PC-9 (cell line): ENCODE data around the gene CRYZL1. TPM values are rescaled to one million over a fixed set of nuclear protein-coding genes. Genes with fewer than 3 reads are reported as not detected.

Source experiments
- BruUV-seq: library from RNA; stranded (reverse); fragments of 400-500 nt; replicated peaks from 2 replicates; lab custom pipeline; 2021; lab: Mats Ljungman, UMichigan
- CTCF ChIA-PET: fragments of 300-600 bp; sonication (Branson Sonifier 250); formaldehyde crosslinking; loops from one replicate; lab custom pipeline; 2022; ENCODE audit warnings: antibody characterized with exemption; lab: Charles Lee
- POLR2A ChIA-PET: fragments of 300-600 bp; sonication (Branson Sonifier 250); formaldehyde crosslinking; loops from one replicate; lab custom pipeline; 2022; ENCODE audit warnings: antibody characterized with exemption; ENCODE audit not compliant: unreplicated experiment; lab: Charles Lee
- DNase-seq, 2 experiments: peaks; one replicate each; pipeline versions ENCODE4 v3.0.0 to v3.0.0-alpha.2; 2015 to 2022; ENCODE audit warnings: mixed read lengths in 1 of 2
- H2AFZ ChIP-seq: fragments of 200-600 bp; sonication (generic); 2 replicates; pipeline ENCODE4 v1.8.1; 2017; ENCODE audit warnings: antibody characterized with exemption
- H3F3A ChIP-seq: fragments of 200-600 bp; sonication (generic); 2 replicates; pipeline ENCODE4 v1.8.1; 2017; ENCODE audit warnings: antibody characterized with exemption, mild to moderate bottlenecking, low read depth; ENCODE audit not compliant: insufficient read depth
- H3K27ac ChIP-seq: fragments of 200-600 bp; sonication (generic); 2 replicates; pipeline ENCODE4 v1.6.1; 2016; ENCODE audit warnings: mixed run types
- H3K27me3 ChIP-seq: fragments of 200-600 bp; sonication (generic); 2 replicates; pipeline ENCODE4 v1.6.1; 2016; ENCODE audit warnings: low read depth, mixed run types; ENCODE audit not compliant: insufficient read depth
- H3K36me3 ChIP-seq: fragments of 200-600 bp; sonication (generic); 2 replicates; pipeline ENCODE4 v1.6.1; 2016; ENCODE audit warnings: low read depth, mixed run types
- H3K4me1 ChIP-seq: fragments of 200-600 bp; sonication (generic); replicated peaks from 2 replicates; pipeline ENCODE4 v1.6.1; 2016; ENCODE audit warnings: mixed run types; ENCODE audit not compliant: insufficient read depth
- H3K4me2 ChIP-seq: fragments of 200-600 bp; sonication (generic); 2 replicates; pipeline ENCODE4 v1.6.1; 2017; ENCODE audit warnings: mixed run types
- H3K4me3 ChIP-seq: fragments of 200-600 bp; sonication (generic); 2 replicates; pipeline ENCODE4 v1.6.1; 2016; ENCODE audit warnings: mixed run types
- H3K79me2 ChIP-seq: fragments of 200-600 bp; sonication (generic); 2 replicates; pipeline ENCODE4 v1.6.1; 2017; ENCODE audit warnings: low read depth, mixed run types
- H3K9me2 ChIP-seq: fragments of 200-600 bp; sonication (generic); 2 replicates; pipeline ENCODE4 v1.8.1; 2017; ENCODE audit warnings: mild to moderate bottlenecking; ENCODE audit not compliant: insufficient read depth
- H3K9me3 ChIP-seq: fragments of 200-600 bp; sonication (generic); 2 replicates; pipeline ENCODE4 v1.8.1; 2016; ENCODE audit warnings: low read depth; ENCODE audit not compliant: insufficient read depth
- H4K20me1 ChIP-seq: fragments of 200-600 bp; sonication (generic); 2 replicates; pipeline ENCODE4 v1.8.1; 2017; ENCODE audit not compliant: insufficient read depth
- CTCF ChIP-seq: fragments of 200-600 bp; sonication (generic); conservative IDR thresholded peaks from 2 replicates; pipeline ENCODE4 v1.6.1; 2017; ENCODE audit warnings: mixed run types, antibody characterized with exemption, mild to moderate bottlenecking, moderate library complexity
- EZH2 ChIP-seq: fragments of 200-600 bp; sonication (generic); IDR thresholded peaks from 2 replicates; pipeline ENCODE4 v1.8.0; 2017; ENCODE audit warnings: antibody characterized with exemption, low read depth
- intact Hi-C: fragments of 100-400 bp; cut with micrococcal nuclease; formaldehyde crosslinking; loops from one replicate; pipeline ENCODE4 v1.10.0; 2022; ENCODE audit not compliant: unreplicated experiment
- total RNA-seq: library from RNA; stranded (reverse); gene quantifications from 2 replicates; pipeline ENCODE4 v1.2.3, GENCODE V29; 2021

CRYZL1 gene
- total RNA-seq, 1 experiment from 2014 or later = 22.4 TPM

DNA sequence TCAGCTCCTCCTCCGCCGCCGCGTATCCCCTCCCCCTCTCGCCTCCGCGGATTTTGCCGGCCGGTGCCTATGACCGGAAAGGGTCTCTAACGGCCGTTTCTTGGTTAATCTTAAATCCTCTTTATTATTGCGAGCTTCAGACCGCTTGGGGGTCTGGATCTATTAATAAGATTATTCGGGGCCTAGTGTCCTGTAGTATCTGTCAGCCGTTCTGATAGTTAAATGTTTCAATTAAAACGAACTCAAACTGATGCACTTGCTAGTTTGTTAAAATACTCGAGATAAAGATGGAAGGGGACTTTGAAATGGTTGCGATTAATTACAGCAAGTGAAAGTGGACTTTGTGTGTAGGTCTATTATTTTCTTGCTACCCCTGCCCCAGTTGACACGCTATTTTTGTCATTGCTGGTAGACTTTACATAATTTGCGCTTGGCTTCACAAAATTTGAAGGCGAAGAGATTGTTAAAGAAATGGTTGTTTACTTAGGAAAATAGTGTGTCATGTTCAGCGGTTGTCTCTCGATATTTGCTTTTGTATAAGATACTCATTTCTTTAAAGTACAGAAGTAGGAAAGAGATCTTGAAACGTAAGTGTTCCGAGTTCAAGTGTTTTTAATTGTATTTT lies 97.9 kb downstream of the CRYZL1 start:
- H3K4me3 ChIP-seq = peak overlapping the region; percentile 92
- H3K4me1 ChIP-seq = peaks cover 31% of the 10 kb centered on the region
- peaks cover 18% of the 10 kb centered on the region for H3F3A ChIP-seq
- no peak for TF ChIP-seq CTCF
- no peak for TF ChIP-seq EZH2
- H3K79me2 ChIP-seq = peaks cover 89% of the 10 kb centered on the region
- no peaks in the 10 kb centered on the region for H3K27me3 ChIP-seq
- ChIA-PET POLR2A (no interaction called here), CTCF (interaction anchor here (0.7 kb wide), 2 partner anchors 62 to 215 kb away, joined by 6 read pairs; no protein-coding TSS in a partner anchor)
- peak overlapping the region; percentile 94 for H3K4me2 ChIP-seq
- peaks cover 8% of the 10 kb centered on the region for H3K36me3 ChIP-seq
- no peak for DNase-seq
- H3K9me3 ChIP-seq = no peaks in the 10 kb centered on the region
- H4K20me1 ChIP-seq = peaks cover 44% of the 10 kb centered on the region
- H3K9me2 ChIP-seq = no peaks in the 10 kb centered on the region
- BruUV-seq = no TSS peak
- H3K27ac ChIP-seq = peak overlapping the region; percentile 98
- no peak overlapping the region for H2AFZ ChIP-seq
- intact Hi-C loops = loop anchor here (2.0 to 5.0 kb wide), 3 partner anchors 45 to 163 kb away; partner anchors contain the start of genes DNAJC28 and DONSON

- Histone ChIP-seq H3K79me2 (peaks cover 89% of the 10 kb centered on the region), H3K4me3 (peak within 1 kb of the TSS; percentile 92), H3K36me3 (peaks cover 12% of the 10 kb centered on the region), H3K9me3 (no peaks in the 10 kb centered on the region), H3K4me1 (peaks cover 31% of the 10 kb centered on the region), H3K27ac (peak within 1 kb of the TSS; percentile 98), H3K27me3 (no peaks in the 10 kb centered on the region), H2AFZ (peak within 1 kb of the TSS; percentile 79), H3K9me2 (no peaks in the 10 kb centered on the region), H4K20me1 (peaks cover 43% of the 10 kb centered on the region), H3F3A (peaks cover 18% of the 10 kb centered on the region), H3K4me2 (peak within 1 kb of the TSS; percentile 94)
- ChIA-PET POLR2A (interaction anchor here (0.6 kb wide), 1 partner anchor 63 kb away, joined by 3 read pairs; the partner anchor contains the start of gene TMEM50B), CTCF (interaction anchor here (0.7 kb wide), 2 partner anchors 63 to 214 kb away, joined by 6 read pairs; no protein-coding TSS in a partner anchor)
- intact Hi-C loops = loop anchor here (2.0 to 5.0 kb wide), 3 partner anchors 46 to 162 kb away; partner anchors contain the start of genes DNAJC28 and DONSON
- DNase-seq = peak; percentile 93 to 95
- BruUV-seq = TSS peak; percentile 50
- TF ChIP-seq CTCF (no peak), EZH2 (no peak)
These were observed 98.7 kb downstream of the CRYZL1 start, which contains the start of gene SON for GRCh38 chr21:33542640-33543504. Gene SON (plus strand): TSS chr21:33543038. CDS start chr21:33543093, 55 bp downstream.
